B cell (primary cell): ENCODE measurements around the gene MIPOL1. TPM values are rescaled to one million over a fixed set of nuclear protein-coding genes. Genes with fewer than 3 reads are reported as not detected.

Source experiments
- ATAC-seq: fragments of 200-7000 bp; cut with Tn5 transposase; one replicate; pipeline ENCODE4 v1.10.0; 2021; ENCODE audit warnings: low read depth, mild to moderate bottlenecking, moderate number of reproducible peaks, moderate library complexity
- CTCF ChIA-PET: fragments of 350-600 bp; sonication (Branson Sonifier 250); formaldehyde crosslinking; loops from one replicate; lab custom pipeline; 2021; ENCODE audit warnings: antibody characterized with exemption, inconsistent platforms; lab: Charles Lee
- POLR2A ChIA-PET: fragments of 350-600 bp; sonication (Branson Sonifier 250); formaldehyde crosslinking; loops from one replicate; lab custom pipeline; 2021; ENCODE audit warnings: antibody characterized with exemption; lab: Charles Lee
- DNase-seq: peaks from one replicate; pipeline ENCODE4 v3.0.0; 2013
- H2AFZ ChIP-seq: 2 replicates; pipeline ENCODE4 v1.6.1; 2012; ENCODE audit warnings: mild to moderate bottlenecking, low read depth, low read length; ENCODE audit not compliant: insufficient read depth, poor library complexity, severe bottlenecking
- H3K27ac ChIP-seq, 2 donors: 1 replicate in 1 of 2; 2 replicates in 1 of 2; pipeline ENCODE4 v1.5.1; 2012 to 2013; ENCODE audit warnings: low read length in 2 of 2, mild to moderate bottlenecking in 2 of 2, moderate library complexity in 1 of 2
- H3K27me3 ChIP-seq, 4 experiments: fragments of 200-600 bp in 1 of 4; sonication (generic) in 1 of 4; replicated peaks in 1 of 4; 1 replicate in 2 of 4; 2 replicates in 2 of 4; pipeline versions ENCODE4 v1.6.1 to v1.7.0; 2013 to 2016; ENCODE audit warnings: low read length in 3 of 4, mild to moderate bottlenecking in 2 of 4, mixed read lengths in 1 of 4, moderate library complexity in 1 of 4; ENCODE audit not compliant: insufficient read depth in 4 of 4, control insufficient read depth in 3 of 4; ENCODE audit errors: control extremely low read depth in 1 of 4
- H3K36me3 ChIP-seq, 2 experiments: replicated peaks in 1 of 2; 1 replicate in 1 of 2; 2 replicates in 1 of 2; pipeline versions ENCODE4 v1.6.1 to v1.7.1; 2013; ENCODE audit warnings: low read length in 1 of 2; ENCODE audit not compliant: insufficient read depth in 2 of 2, control insufficient read depth in 1 of 2; ENCODE audit errors: control extremely low read depth in 1 of 2, extremely low read depth in 1 of 2
- H3K4me1 ChIP-seq, 2 donors: fragments of 200-600 bp in 1 of 2; sonication (generic) in 1 of 2; 1 replicate in 1 of 2; 2 replicates in 1 of 2; pipeline versions ENCODE4 v1.5.1 to v1.6.1; 2013 to 2017; ENCODE audit warnings: low read length in 2 of 2; ENCODE audit not compliant: control insufficient read depth in 2 of 2, insufficient read depth in 2 of 2
- H3K4me2 ChIP-seq: replicated peaks from 2 replicates; pipeline ENCODE3; 2012; ENCODE audit warnings: mild to moderate bottlenecking, low read depth, low read length; ENCODE audit not compliant: poor library complexity, severe bottlenecking
- H3K4me3 ChIP-seq, 5 experiments: fragments of 200-600 bp in 1 of 5; sonication (generic) in 1 of 5; 1 replicate in 3 of 5; 2 replicates in 2 of 5; pipeline versions ENCODE4 v1.5.1 to v1.7.0; 2011 to 2016; ENCODE audit warnings: low read length in 4 of 5, mild to moderate bottlenecking in 4 of 5, low read depth in 2 of 5, control low read depth in 1 of 5, moderate library complexity in 1 of 5; ENCODE audit not compliant: insufficient read depth in 1 of 5; ENCODE audit errors: control extremely low read depth in 1 of 5, extremely low read depth in 1 of 5
- H3K79me2 ChIP-seq: fragments of 200-600 bp; sonication (generic); one replicate; pipeline ENCODE4 v1.6.0; 2016; ENCODE audit warnings: low read length; ENCODE audit not compliant: control insufficient read depth, insufficient read depth
- H3K9ac ChIP-seq: fragments of 200-600 bp; sonication (generic); 2 replicates; pipeline ENCODE4 v1.6.1; 2017; ENCODE audit warnings: mild to moderate bottlenecking, low read length, moderate library complexity
- H3K9me3 ChIP-seq, 3 donors: one replicate each; pipeline versions ENCODE4 v1.6.1 to v1.7.1; 2013; ENCODE audit warnings: low read length in 2 of 3; ENCODE audit not compliant: control insufficient read depth in 2 of 3, insufficient read depth in 1 of 3; ENCODE audit errors: control extremely low read depth in 1 of 3
- H4K20me1 ChIP-seq: 2 replicates; pipeline ENCODE4 v1.6.0; 2012; ENCODE audit warnings: mild to moderate bottlenecking, low read length; ENCODE audit not compliant: insufficient read depth, control insufficient read depth, poor library complexity, severe bottlenecking
- H3K27ac Mint-ChIP-seq: one replicate; pipeline ENCODE4 v1.8.0; 2021; ENCODE audit warnings: mixed read lengths
- H3K27me3 Mint-ChIP-seq: one replicate; pipeline ENCODE4 v1.8.0; 2021; ENCODE audit warnings: mixed read lengths
- H3K4me1 Mint-ChIP-seq: one replicate; pipeline ENCODE4 v1.8.0; 2021; ENCODE audit warnings: mixed read lengths
- H3K4me3 Mint-ChIP-seq: one replicate; pipeline ENCODE4 v1.8.0; 2021; ENCODE audit warnings: mixed read lengths
- H3K9me3 Mint-ChIP-seq: one replicate; pipeline ENCODE4 v1.8.0; 2022; ENCODE audit warnings: mixed read lengths; ENCODE audit not compliant: insufficient read depth
- CTCF ChIP-seq: fragments of 200-600 bp; IDR thresholded peaks from one replicate; pipeline ENCODE4 v1.8.0; 2022; ENCODE audit warnings: antibody characterized with exemption, mild to moderate bottlenecking
- EZH2 ChIP-seq: IDR thresholded peaks from 2 replicates; pipeline ENCODE4 v1.6.1; 2012; ENCODE audit warnings: borderline replicate concordance, low read depth, mild to moderate bottlenecking, moderate library complexity, low read length; ENCODE audit not compliant: insufficient read depth, poor library complexity, severe bottlenecking
- WGBS: methylation state at CpG from one replicate; pipeline ENCODE4 v1.1.5; 2013; ENCODE audit warnings: missing lambda C conversion rate; ENCODE audit not compliant: insufficient coverage; 5-methylcytosine and 5-hydroxymethylcytosine counted together
- intact Hi-C: fragments of 100-400 bp; cut with micrococcal nuclease; formaldehyde crosslinking; loops from one replicate; pipeline ENCODE4 v1.10.0; 2022
- polyA plus RNA-seq: library from polyadenylated mRNA; depleted of rRNA; stranded (reverse); fragments of >200 nt; gene quantifications from 2 replicates; pipeline ENCODE4 v1.2.3, GENCODE V29; 2012
- total RNA-seq, 2 donors: library from RNA; stranded (reverse); fragments of 120-200 nt in 1 of 2; gene quantifications; 1 replicate in 1 of 2; 2 replicates in 1 of 2; pipeline versions ENCODE4 v1.2.3 to v1.2.4, GENCODE V29; 2013 to 2022

MIPOL1 gene
- total and polyA plus RNA-seq, 2 donors (not counting 1 experiment from before 2014, with no cell fraction given), result 0.17 TPM; not detected in 1

GRCh38 chr14:37196604-37197420 lies 925 bp upstream of the MIPOL1 start:
- H3K27me3 Mint-ChIP-seq, result peaks cover 14% of the 10 kb centered on the region
- H3K36me3 ChIP-seq, result no peaks in the 10 kb centered on the region
- H3K4me3 Mint-ChIP-seq, result peak overlapping the region; percentile 76
- peaks cover 0 to 7% (median 0%) of the 10 kb centered on the region in 3 donors for H3K9me3 ChIP-seq
- POLR2A ChIA-PET, result no interaction called here
- H3K4me3 ChIP-seq, result no peak overlapping the region
- CTCF ChIA-PET, result no interaction called here
- H3K27me3 ChIP-seq, result peaks cover 0 to 8% (median 0%) of the 10 kb centered on the region in 4 experiments
- H3K9ac ChIP-seq, result no peak overlapping the region
- ATAC-seq (no peak), DNase-seq (no peak)
- H3K79me2 ChIP-seq, result no peaks in the 10 kb centered on the region
- peaks cover 2% of the 10 kb centered on the region for H3K9me3 Mint-ChIP-seq
- 100% methylated on average over 11 of the region's 17 CpGs for WGBS
- intact Hi-C loops, result no loop called here
- H2AFZ ChIP-seq, result peak overlapping the region; percentile 51
- H3K27ac ChIP-seq, result no peak overlapping the region
- no peak for TF ChIP-seq EZH2
- TF ChIP-seq CTCF, result no peak
- peak overlapping the region; percentile 47 for H3K4me2 ChIP-seq
- no peak overlapping the region for H3K27ac Mint-ChIP-seq
- peaks cover 0 to 3% of the 10 kb centered on the region in 2 donors for H3K4me1 ChIP-seq
- no peaks in the 10 kb centered on the region for H4K20me1 ChIP-seq
- H3K4me1 Mint-ChIP-seq, result peaks cover 13% of the 10 kb centered on the region

GRCh38 chr14:37198273-37198598 lies 499 bp downstream of the MIPOL1 start:
- Histone ChIP-seq H3K27me3 (peaks cover 0 to 8% (median 0%) of the 10 kb centered on the region in 4 experiments), H3K4me1 (peaks cover 0 to 3% of the 10 kb centered on the region in 2 donors), H3K79me2 (no peaks in the 10 kb centered on the region), H3K4me3 (no peak overlapping the region), H3K4me2 (peak overlapping the region; percentile 47), H2AFZ (peak overlapping the region; percentile 51), H3K27ac (no peak overlapping the region), H3K9me3 (peaks cover 0 to 7% (median 0%) of the 10 kb centered on the region in 3 donors), H3K36me3 (no peaks in the 10 kb centered on the region), H4K20me1 (no peaks in the 10 kb centered on the region), H3K9ac (no peak overlapping the region)
- ChIA-PET POLR2A (no interaction called here), CTCF (no interaction called here)
- Mint-ChIP-seq H3K9me3 (peaks cover 2% of the 10 kb centered on the region), H3K27ac (no peak overlapping the region), H3K4me3 (peak overlapping the region; percentile 76), H3K27me3 (peaks cover 14% of the 10 kb centered on the region), H3K4me1 (peaks cover 13% of the 10 kb centered on the region)
- TF ChIP-seq EZH2 (no peak), CTCF (no peak)
- ATAC-seq (no peak), DNase-seq (no peak)
- intact Hi-C loops, result no loop called here
- 9% methylated on average over 2 of the region's 11 CpGs for whole genome bisulfite sequencing
